Muscle layer of duodenum (tissue), 2 donors: ENCODE results near the gene SNRPB2.

ENCODE experiments used
- H3K27ac ChIP-seq: one replicate; pipeline ENCODE4 v1.7.0; 2013; ENCODE audit warnings: mild to moderate bottlenecking, low read length
- H3K27me3 ChIP-seq: one replicate; pipeline ENCODE4 v1.7.0; 2013; ENCODE audit warnings: low read depth, mild to moderate bottlenecking, control low read depth, low read length
- H3K36me3 ChIP-seq, 2 donors: one replicate each; pipeline ENCODE4 v1.7.0; 2013; ENCODE audit warnings: low read length in 2 of 2, control low read depth in 1 of 2, mild to moderate bottlenecking in 1 of 2; ENCODE audit not compliant: insufficient read depth in 2 of 2, control insufficient read depth in 1 of 2
- H3K4me1 ChIP-seq, 2 donors: one replicate each; pipeline ENCODE4 v1.7.0; 2013; ENCODE audit warnings: low read length in 2 of 2, mild to moderate bottlenecking in 2 of 2, control low read depth in 1 of 2, moderate library complexity in 1 of 2; ENCODE audit not compliant: insufficient read depth in 2 of 2, control insufficient read depth in 1 of 2
- H3K4me3 ChIP-seq, 2 donors: one replicate each; pipeline ENCODE4 v1.7.0; 2013; ENCODE audit warnings: low read length in 2 of 2, low read depth in 1 of 2, mild to moderate bottlenecking in 1 of 2
- H3K9me3 ChIP-seq, 2 donors: one replicate each; pipeline ENCODE4 v1.7.0; 2013; ENCODE audit warnings: low read length in 2 of 2, control low read depth in 1 of 2, mild to moderate bottlenecking in 1 of 2; ENCODE audit not compliant: control insufficient read depth in 1 of 2
- donor health status: healthy.

The SNRPB2 gene

DNA sequence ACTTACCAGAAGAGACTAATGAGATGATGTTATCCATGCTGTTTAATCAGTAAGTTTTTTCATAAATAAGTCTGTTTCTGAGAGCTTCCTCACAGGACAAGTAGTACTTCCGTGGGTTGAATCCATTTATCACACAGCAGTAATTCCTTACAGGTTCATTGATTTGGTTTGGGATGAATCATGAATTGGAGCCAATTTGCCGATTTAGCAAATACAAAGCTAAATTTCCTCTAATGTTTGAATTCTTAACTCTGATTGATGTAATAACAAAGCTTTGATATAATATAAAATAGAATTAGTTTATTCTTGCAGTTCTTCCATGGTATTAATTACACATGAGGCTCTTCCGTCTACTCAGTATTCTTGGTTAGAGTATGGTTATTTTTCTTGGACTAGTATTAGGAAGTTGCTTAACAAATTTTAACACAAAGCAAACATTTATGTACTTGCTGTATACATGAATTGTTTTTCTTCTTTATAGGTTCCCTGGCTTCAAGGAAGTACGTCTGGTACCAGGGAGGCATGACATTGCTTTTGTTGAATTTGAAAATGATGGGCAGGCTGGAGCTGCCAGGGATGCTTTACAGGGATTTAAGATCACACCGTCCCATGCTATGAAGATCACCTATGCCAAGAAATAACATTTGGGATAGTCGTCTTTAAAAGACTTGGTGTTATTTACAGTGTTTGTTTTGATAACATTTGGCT lies 10.7 kb downstream of the SNRPB2 start:
- H3K36me3 ChIP-seq, result peaks cover 31 to 48% of the 10 kb centered on the region in 2 donors
- no peaks in the 10 kb centered on the region for H3K27me3 ChIP-seq
- H3K4me1 ChIP-seq, result no peaks in the 10 kb centered on the region
- no peak overlapping the region for H3K27ac ChIP-seq
- no peaks in the 10 kb centered on the region for H3K9me3 ChIP-seq
- H3K4me3 ChIP-seq, result no peak overlapping the region

DNA sequence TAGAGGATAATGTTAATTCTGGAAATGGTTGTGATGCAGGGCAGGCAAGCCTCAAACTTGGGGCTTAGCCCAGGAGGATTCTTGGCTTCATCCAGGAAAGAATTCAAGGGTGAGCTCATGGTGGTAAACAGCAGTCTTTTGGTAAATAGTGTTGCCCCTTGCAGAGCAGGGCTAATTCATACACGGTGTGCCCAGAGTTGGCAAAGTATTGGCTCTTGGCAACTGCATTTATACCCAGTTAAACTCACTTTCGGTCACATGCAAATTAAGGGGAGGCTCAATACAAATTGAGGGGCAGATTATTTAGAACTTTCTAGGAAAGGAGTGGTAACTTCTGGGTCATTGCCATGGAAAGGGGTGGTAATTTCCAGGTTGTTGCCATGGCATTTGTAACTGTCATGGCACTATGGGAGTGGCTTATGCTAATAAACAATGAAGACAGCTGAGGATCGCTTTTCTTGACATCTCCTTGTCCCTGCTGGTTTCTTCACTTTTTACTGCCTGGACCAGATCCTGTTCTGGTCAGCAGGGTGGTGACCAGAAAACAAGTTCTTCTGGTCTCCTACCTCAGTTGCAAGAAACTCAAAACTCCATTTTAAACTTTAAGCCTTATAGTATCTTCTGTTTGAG lies 14.5 kb downstream of the SNRPB2 start:
- H3K27me3 ChIP-seq, result no peaks in the 10 kb centered on the region
- no peaks in the 10 kb centered on the region for H3K4me1 ChIP-seq

DNA sequence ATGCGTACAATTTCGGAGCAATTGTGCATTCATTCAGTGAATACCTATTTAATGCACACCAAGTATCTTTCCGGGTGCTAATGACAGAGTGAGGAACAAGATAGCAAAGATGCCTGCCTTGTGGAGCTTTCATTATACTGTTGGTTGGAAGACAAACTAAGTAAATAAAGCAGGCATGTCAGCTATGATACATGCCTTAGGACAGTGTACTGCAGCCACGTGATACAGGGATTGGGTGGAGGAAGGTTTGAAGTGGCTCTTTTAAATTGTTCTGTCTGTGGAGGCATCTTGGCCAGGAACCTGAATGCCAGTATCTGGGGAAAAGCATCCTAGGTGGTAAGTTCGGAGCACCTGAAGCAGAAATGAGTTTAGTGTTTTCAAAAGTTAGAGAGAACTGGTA lies 15.4 kb downstream of the SNRPB2 start:
- peaks cover 12 to 15% of the 10 kb centered on the region in 2 donors for H3K36me3 ChIP-seq
- H3K27me3 ChIP-seq, result no peaks in the 10 kb centered on the region
- H3K27ac ChIP-seq, result no peak overlapping the region
- no peaks in the 10 kb centered on the region for H3K4me1 ChIP-seq
- H3K9me3 ChIP-seq, result no peaks in the 10 kb centered on the region
- no peak overlapping the region for H3K4me3 ChIP-seq

More for the DNA sequence above, 14.5 kb downstream of the SNRPB2 start:
- H3K36me3 ChIP-seq, result peaks cover 21 to 22% of the 10 kb centered on the region in 2 donors
- H3K4me3 ChIP-seq, result no peak overlapping the region
- no peaks in the 10 kb centered on the region for H3K9me3 ChIP-seq
- no peak overlapping the region for H3K27ac ChIP-seq

DNA sequence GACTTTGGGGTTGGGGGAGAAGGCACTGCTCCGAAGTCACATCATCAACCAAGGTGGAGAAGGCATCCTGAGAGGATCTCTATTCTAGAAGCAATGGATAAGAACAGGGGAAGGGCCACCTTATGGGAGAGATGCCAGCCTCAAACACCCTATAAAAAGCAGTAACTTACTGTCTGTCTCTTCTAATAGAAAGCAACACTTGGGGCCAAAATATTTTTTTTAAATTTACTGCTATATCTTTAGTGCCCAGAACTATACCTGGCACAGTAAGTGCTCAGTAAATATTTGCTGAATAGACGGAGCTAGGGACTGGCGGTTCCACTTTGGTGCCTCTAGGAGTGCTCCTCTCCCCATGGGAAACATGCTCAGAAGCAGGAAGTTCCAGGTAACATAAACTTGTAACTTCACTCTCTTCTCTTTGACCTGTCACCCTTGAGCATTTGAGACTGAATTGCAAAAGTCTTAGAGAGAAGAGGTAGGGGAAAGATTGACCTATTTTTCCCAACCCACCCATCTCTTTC lies 17.5 kb downstream of the SNRPB2 start:
- H3K36me3 ChIP-seq, result peaks cover 0 to 2% of the 10 kb centered on the region in 2 donors
- H3K4me3 ChIP-seq, result no peak overlapping the region
- no peaks in the 10 kb centered on the region for H3K4me1 ChIP-seq
- no peaks in the 10 kb centered on the region for H3K27me3 ChIP-seq
- H3K9me3 ChIP-seq, result no peaks in the 10 kb centered on the region
- H3K27ac ChIP-seq, result no peak overlapping the region

DNA sequence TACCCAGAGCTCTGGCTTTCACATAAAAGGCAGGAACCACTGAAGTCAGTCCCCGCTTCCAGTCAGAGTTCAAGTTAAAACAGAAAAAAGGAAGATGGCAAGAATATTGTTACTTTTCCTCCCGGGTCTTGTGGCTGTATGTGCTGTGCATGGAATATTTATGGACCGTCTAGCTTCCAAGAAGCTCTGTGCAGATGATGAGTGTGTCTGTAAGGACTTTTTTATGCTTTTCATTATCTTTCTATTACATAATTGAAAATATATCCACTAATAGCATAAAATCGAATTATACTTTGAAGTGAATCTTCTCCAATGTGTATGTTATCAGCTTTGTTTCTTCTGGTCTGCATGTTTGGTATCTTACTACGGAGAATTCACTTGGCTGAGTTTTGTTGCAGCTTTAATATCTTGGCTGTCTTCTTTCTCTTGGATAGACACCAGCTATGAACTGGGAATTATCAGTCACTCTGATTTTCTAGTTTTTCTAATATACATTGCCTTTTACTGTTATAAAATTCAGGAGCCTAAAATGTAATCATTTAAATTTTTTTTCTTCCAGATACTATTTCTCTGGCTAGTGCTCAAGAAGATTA lies 18.6 kb downstream of the SNRPB2 start, which contains the start of gene OTOR:
Gene OTOR (plus strand): TSS at position 51 of the 593 bp plus-strand sequence. CDS start 44 bp downstream, at position 95.
- no peaks in the 10 kb centered on the region for H3K4me1 ChIP-seq
- no peaks in the 10 kb centered on the region for H3K27me3 ChIP-seq
- no peaks in the 10 kb centered on the region for H3K9me3 ChIP-seq
- H3K4me3 ChIP-seq, result no peak within 1 kb of the TSS
- H3K27ac ChIP-seq, result no peak within 1 kb of the TSS
- no peaks in the 10 kb centered on the region for H3K36me3 ChIP-seq

GRCh38 chr20:16749573-16749972 lies 19.7 kb downstream of the SNRPB2 start:
- no peaks in the 10 kb centered on the region for H3K4me1 ChIP-seq
- no peaks in the 10 kb centered on the region for H3K36me3 ChIP-seq
- no peaks in the 10 kb centered on the region for H3K9me3 ChIP-seq
- no peak overlapping the region for H3K27ac ChIP-seq
- H3K27me3 ChIP-seq, result no peaks in the 10 kb centered on the region
- H3K4me3 ChIP-seq, result no peak overlapping the region

GRCh38 chr20:16752082-16752481 lies 22.3 kb downstream of the SNRPB2 start:
- no peaks in the 10 kb centered on the region for H3K27me3 ChIP-seq
- H3K4me1 ChIP-seq, result no peaks in the 10 kb centered on the region
- H3K27ac ChIP-seq, result no peak overlapping the region
- no peaks in the 10 kb centered on the region for H3K36me3 ChIP-seq
- no peaks in the 10 kb centered on the region for H3K9me3 ChIP-seq
- H3K4me3 ChIP-seq, result no peak overlapping the region

- Histone ChIP-seq H3K4me3 (no peak overlapping the region), H3K27ac (no peak overlapping the region), H3K4me1 (no peaks in the 10 kb centered on the region), H3K36me3 (no peaks in the 10 kb centered on the region), H3K9me3 (no peaks in the 10 kb centered on the region), H3K27me3 (no peaks in the 10 kb centered on the region)
Measured at GRCh38 chr20:16752901-16753300, 23.1 kb downstream of the SNRPB2 start.

DNA sequence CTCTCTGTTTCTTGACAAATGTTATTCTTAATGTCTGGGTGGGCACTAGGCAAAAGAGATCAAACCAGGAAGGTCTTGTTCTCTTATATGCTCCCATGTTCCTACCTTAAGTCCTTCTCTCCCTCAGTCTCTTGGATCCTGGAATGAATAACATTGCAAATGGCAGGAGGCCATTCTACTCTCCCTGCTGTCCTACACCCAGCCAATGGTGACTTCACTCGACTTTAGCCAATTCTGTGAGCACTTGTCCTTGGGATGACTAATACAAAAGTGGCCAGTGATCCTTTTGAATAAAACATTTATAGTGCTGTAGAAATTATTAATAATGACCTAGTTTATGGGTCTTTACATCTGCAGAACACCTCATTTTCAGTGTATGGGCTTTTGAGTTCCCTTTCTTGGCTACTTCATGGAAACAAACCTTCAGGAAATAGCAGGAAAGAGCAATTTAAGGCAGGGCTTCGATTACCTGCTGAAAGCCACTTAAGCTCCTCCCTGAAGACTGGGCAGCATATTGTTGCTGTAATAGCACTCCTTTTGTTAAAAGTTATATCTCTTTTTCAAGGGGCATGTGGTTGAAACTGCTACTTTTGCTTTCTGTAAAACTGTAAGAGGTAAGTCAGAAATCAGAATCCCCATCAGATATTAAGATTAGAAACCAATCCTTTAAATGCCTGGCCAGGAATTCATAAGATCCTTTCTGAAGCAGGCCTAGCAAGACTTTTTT lies 28.8 kb downstream of the SNRPB2 start:
- H3K4me3 ChIP-seq, result no peak overlapping the region
- no peaks in the 10 kb centered on the region for H3K27me3 ChIP-seq
- no peaks in the 10 kb centered on the region for H3K36me3 ChIP-seq
- H3K4me1 ChIP-seq, result no peaks in the 10 kb centered on the region
- no peaks in the 10 kb centered on the region for H3K9me3 ChIP-seq
- H3K27ac ChIP-seq, result no peak overlapping the region

DNA sequence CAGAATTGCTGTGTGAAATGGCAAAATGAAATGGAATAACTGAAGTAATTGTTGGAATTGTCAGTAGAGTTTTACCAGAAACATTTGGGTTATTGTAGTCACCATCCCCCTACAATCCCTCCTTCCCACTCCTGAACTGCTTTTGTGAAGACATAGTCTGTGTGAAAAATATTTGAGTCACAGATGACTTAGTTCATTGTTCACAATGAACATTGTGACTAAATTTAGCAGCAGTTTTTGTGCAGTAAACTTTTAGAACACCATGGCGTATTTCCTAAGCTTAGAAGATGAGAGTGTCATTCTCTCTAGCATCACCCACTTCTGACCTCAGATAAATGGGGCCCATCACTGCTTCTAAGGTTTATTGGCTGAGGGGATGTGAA lies 29.3 kb downstream of the SNRPB2 start:
- Histone ChIP-seq H3K36me3 (no peaks in the 10 kb centered on the region), H3K4me1 (no peaks in the 10 kb centered on the region), H3K27me3 (no peaks in the 10 kb centered on the region), H3K9me3 (no peaks in the 10 kb centered on the region), H3K27ac (no peak overlapping the region), H3K4me3 (no peak overlapping the region)
